ENCODE data around the gene SMIM38. TPM values are rescaled to one million over a fixed set of nuclear protein-coding genes. Genes with fewer than 3 reads are reported as not detected.

Gene SMIM38
- total and polyA plus RNA-seq, 9 of the 15 experiments (the other 6 are each of a cell fraction or from before 2014, with no cell fraction given), result 0.07 to 1.2 (median 0.21) TPM; not detected in 2

GRCh38 chr11:69156235-69156639, 502 bp downstream of the SMIM38 start (continued):
- no peak for TF ChIP-seq YY1 (IDR thresholded peaks at IDR 0.05; ENCODE audit: borderline replicate concordance in 1 of 3, control insufficient read depth in 1 of 3, extremely low read depth in 1 of 3, insufficient read depth in 3 of 3, insufficient read length in 1 of 3, insufficient replicate concordance in 2 of 3, low read depth in 1 of 3, low read length in 2 of 3)
- TF ChIP-seq MNT (conservative IDR thresholded peaks at IDR 0.05), result peak in 1 of 2 experiments; percentile 46; a peak in 3 of 4 replicates
- peak; percentile 35; the same call in 1 of the 2 replicates for TF ChIP-seq ZBTB7A (IDR thresholded peaks at IDR 0.05; ENCODE audit: borderline replicate concordance, control insufficient read depth, low read depth, low read length)
- no peak for TF ChIP-seq FOXP1 (CRISPR knock-in tag; IDR thresholded peaks at IDR 0.05)
- TF ChIP-seq IFI16 (CRISPR knock-in tag; IDR thresholded peaks at IDR 0.05), result no peak
- TF ChIP-seq EP300 (IDR thresholded peaks at IDR 0.05; ENCODE audit: low read length), result peak; percentile 5; the same call in 1 of the 2 replicates
- TF ChIP-seq NCOR1 (IDR thresholded peaks at IDR 0.05), result peak; percentile 60

GRCh38 chr11:69156673-69157155, 979 bp downstream of the SMIM38 start:
- Histone ChIP-seq H3K79me2 (ENCODE audit: control insufficient read depth, insufficient read depth, low read length) (no peaks in the 10 kb centered on the region; the same call in 2 of the 3 replicates), H3K4me1 (replicated peaks in 1 of 2; ENCODE audit: control insufficient read depth in 2 of 2, insufficient read depth in 2 of 2, low read length in 2 of 2) (peaks cover 36% of the 10 kb centered on the region in 2 experiments; a peak in 4 of 5 replicates), H3K4me3 (no peak overlapping the region; the same call in 1 of the 2 replicates), H3K36me3 (ENCODE audit: control insufficient read depth, insufficient read depth, low read length) (no peaks in the 10 kb centered on the region), H3K27ac (ENCODE audit: extremely low read depth, low read depth, low read length) (peak overlapping the region; percentile 66; the same call in 2 of the 3 replicates), H3K9me1 (ENCODE audit: control insufficient read depth, insufficient read depth, low read length) (peaks cover 4% of the 10 kb centered on the region), H3K9ac (ENCODE audit: insufficient read depth in 1 of 2, low read depth in 2 of 2, low read length in 2 of 2) (peak overlapping the region; percentile 1 to 39; a peak in 3 of 4 replicates), H4K20me1 (replicated peaks; ENCODE audit: control insufficient read depth, insufficient read depth, low read length) (no peaks in the 10 kb centered on the region), H2AFZ (ENCODE audit: low read depth, low read length) (peak overlapping the region; percentile 61), H3K9me3 (replicated peaks; ENCODE audit: control insufficient read depth, insufficient read depth, low read depth, low read length) (no peaks in the 10 kb centered on the region), H3K27me3 (ENCODE audit: control insufficient read depth in 2 of 2, insufficient read depth in 2 of 2, low read length in 2 of 2) (peaks cover 4 to 57% of the 10 kb centered on the region in 2 experiments), H3K4me2 (ENCODE audit: insufficient read depth, low read length) (peak overlapping the region; percentile 68)
- intact Hi-C loops (cut with micrococcal nuclease), result no loop called here
- no peak for TF ChIP-seq RAD21 (CRISPR knock-in tag; conservative IDR thresholded peaks at IDR 0.05 in 1 of 2, IDR thresholded peaks at IDR 0.05 in 1 of 2)
- peak; percentile 85 for TF ChIP-seq CEBPB (tag; IDR thresholded peaks at IDR 0.05)
- no peak for TF ChIP-seq SMAD1 (IDR thresholded peaks at IDR 0.05; ENCODE audit: low read depth, low read length, partially characterized antibody)
- TF ChIP-seq ERF (CRISPR knock-in tag; IDR thresholded peaks at IDR 0.05), result no peak
- peak; percentile 56 for TF ChIP-seq CBFA2T3 (IDR thresholded peaks at IDR 0.05)
- peak; percentile 2; the same call in 1 of the 2 replicates for TF ChIP-seq ZNF592 (IDR thresholded peaks at IDR 0.05)
- FAIRE-seq, result peak; percentile 35
- WGBS (ENCODE audit: insufficient coverage, low coverage, missing lambda C conversion rate), result 28% methylated on average over 7 of the region's 15 CpGs
- ATAC-seq, result peak; percentile 48
- no TSS peak for BruUV-seq (replicated peaks)
- POLR2A ChIA-PET, result interaction anchor here (0.6 kb wide), 3 partner anchors 14 to 142 kb away, joined by 3 read pairs; no protein-coding TSS in a partner anchor
- DNase-seq (ENCODE audit: extremely low read depth in 1 of 4, low spot score in 3 of 4), result peak in 2 of 4 experiments; percentile 48 to 55
- in situ Hi-C loops (cut with MboI), result no loop called here
- CTCF ChIA-PET (ENCODE audit: low intra/inter-chr PET ratio), result no interaction called here
